Right kidney (tissue), 1 donor: ENCODE data around the gene CHN2.

ENCODE experiments used
- DNase-seq: peaks from one replicate; pipeline ENCODE4 v3.0.0-alpha.2; 2016

Gene CHN2

GRCh38 chr7:29224726-29225125 is 30.2 kb downstream of the CHN2 start:
- no peak for DNase-seq

- no peak for DNase-seq
Measured at GRCh38 chr7:29228289-29229011, 33.9 kb downstream of the CHN2 start.

- DNase-seq = no peak
Measured at GRCh38 chr7:29229066-29229465, 34.5 kb downstream of the CHN2 start.

- no peak for DNase-seq
Measured at GRCh38 chr7:29229946-29230345, 35.4 kb downstream of the CHN2 start.

- no peak for DNase-seq
Measured at GRCh38 chr7:29230871-29231345, 36.3 kb downstream of the CHN2 start.

- DNase-seq = no peak
Measured at GRCh38 chr7:29231671-29232232, 37.2 kb downstream of the CHN2 start.

GRCh38 chr7:29234438-29234837 is 39.9 kb downstream of the CHN2 start:
- no peak for DNase-seq

GRCh38 chr7:29236071-29236580 is 41.6 kb downstream of the CHN2 start:
- no peak for DNase-seq

GRCh38 chr7:29236649-29237048 is 42.1 kb downstream of the CHN2 start:
- no peak for DNase-seq

GRCh38 chr7:29237489-29237888 is 42.9 kb downstream of the CHN2 start:
- DNase-seq = no peak

GRCh38 chr7:29239638-29240037 is 45.1 kb downstream of the CHN2 start:
- no peak for DNase-seq

GRCh38 chr7:29242265-29242664 is 47.7 kb downstream of the CHN2 start:
- DNase-seq = no peak

- no peak for DNase-seq
Measured at GRCh38 chr7:29243910-29244655, 49.5 kb downstream of the CHN2 start.

- DNase-seq = no peak
Measured at GRCh38 chr7:29247224-29247962, 52.8 kb downstream of the CHN2 start.

GRCh38 chr7:29247963-29248236 is 53.3 kb downstream of the CHN2 start:
- no peak for DNase-seq

- no peak for DNase-seq
Measured at GRCh38 chr7:29248713-29249382, 54.3 kb downstream of the CHN2 start.

- DNase-seq = no peak
Measured at GRCh38 chr7:29249383-29249750, 54.8 kb downstream of the CHN2 start.

GRCh38 chr7:29249860-29250259 is 55.3 kb downstream of the CHN2 start:
- no peak for DNase-seq

- DNase-seq = no peak
Measured at GRCh38 chr7:29253225-29253624, 58.6 kb downstream of the CHN2 start.

- DNase-seq = no peak
Measured at GRCh38 chr7:29254591-29254990, 60.0 kb downstream of the CHN2 start.

GRCh38 chr7:29255199-29255878 is 60.8 kb downstream of the CHN2 start:
- DNase-seq = no peak
